Muscle of back (tissue), 11 donors: ENCODE results near the gene MEGF9. TPM values are rescaled to one million over a fixed set of nuclear protein-coding genes. Genes with fewer than 3 reads are reported as not detected.
"Not testable (repeated sequence)": the region's sequence is repeated elsewhere in the genome, so short reads cannot be mapped to it uniquely, and the experiment has no call there.

Experiments used
- DNase-seq, 3 donors: peaks; one replicate each; pipeline versions ENCODE4 v3.0.0 to v3.0.0-alpha.2; 2013
- polyA plus RNA-seq, 10 donors: library from polyadenylated mRNA; unstranded; fragments of 120-200 nt; gene quantifications; one replicate each; pipeline ENCODE4 v1.2.1, GENCODE V29; 2013; ENCODE audit not compliant: insufficient read length in 10 of 10

Gene MEGF9
- polyA plus RNA-seq, 10 donors, result 5.5 to 12.1 (median 7.6) TPM

DNA sequence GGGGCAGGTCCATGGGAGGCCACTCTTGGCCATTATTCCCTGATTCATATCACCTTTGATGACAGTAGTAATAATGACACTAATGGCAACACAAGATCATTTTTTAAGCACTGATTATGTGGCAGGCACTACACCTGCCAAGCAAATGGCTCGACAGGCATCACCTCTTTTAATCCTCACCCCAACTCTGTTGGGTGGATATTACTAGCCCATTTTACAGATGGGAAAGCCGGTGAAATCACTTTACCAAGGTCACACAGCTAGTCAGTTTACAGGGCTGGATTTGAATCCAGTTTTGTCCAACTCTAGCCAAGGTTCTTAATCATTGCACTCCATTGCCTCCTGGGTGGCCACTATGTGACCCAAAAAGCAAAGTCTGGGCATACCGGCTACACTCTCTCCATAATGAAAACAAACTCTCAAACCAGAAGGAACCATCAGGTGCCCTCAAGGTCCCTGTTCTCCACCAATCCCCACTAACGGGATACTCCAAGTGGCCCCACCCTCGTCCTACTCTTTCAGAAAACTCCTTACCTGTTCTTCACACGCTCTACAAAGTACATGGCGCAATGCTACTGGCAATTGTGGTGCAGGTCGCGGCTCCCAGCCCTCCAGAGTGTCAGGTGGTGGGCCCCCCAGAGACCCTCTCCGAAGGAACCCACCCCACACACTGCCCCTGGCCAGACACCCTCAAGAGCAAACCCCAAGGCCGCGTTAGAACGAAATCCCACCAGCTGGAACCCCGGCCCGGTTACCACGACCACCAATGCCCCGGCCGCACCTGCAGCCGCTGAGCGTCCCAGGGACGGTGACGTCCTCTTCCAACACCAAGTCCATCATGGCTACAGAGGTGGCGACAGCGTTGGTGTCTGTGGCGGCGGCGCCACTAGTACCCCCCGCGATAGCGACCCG is 134.9 kb downstream of the MEGF9 start:
- peak in 1 of 3 donors; percentile 26 for DNase-seq

DNA sequence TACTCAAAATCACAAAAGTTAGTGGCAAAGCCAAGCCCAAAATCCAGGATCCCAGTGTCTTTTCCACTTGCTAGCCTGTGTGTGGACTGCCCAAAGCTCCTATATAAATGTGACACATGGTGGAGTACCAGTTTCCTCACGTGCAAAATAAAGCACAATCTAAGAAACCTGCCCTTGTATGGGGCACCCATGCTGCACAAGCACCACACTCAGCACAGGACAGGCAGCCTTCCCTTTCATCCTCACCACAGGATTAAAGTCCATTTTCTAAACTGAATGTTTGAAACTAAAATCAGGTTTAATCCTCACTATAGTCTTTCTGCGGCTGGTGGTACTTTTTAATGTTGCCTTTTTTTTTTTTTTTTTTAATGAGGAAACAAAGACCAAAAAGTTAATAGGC is 139.8 kb downstream of the MEGF9 start:
- DNase-seq, result no peak

DNA sequence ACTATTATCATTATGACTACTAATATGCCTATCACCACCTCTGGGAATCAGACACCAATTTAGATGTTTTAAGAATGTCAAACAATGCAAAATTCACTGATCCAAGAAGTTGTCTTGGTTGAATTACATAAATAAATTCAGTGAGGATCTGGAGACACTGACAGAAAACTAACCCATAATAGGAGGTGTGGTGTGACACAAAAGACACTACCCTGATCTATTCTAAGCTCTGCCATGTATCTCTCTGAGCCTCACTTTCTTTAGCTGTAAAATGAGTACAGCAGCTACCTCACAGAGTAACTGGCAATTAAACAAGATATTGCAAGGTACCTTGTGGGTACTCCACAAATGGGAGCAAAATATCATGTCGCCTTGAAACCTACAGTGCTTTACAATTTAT is 141.8 kb downstream of the MEGF9 start:
- no peak for DNase-seq

DNA sequence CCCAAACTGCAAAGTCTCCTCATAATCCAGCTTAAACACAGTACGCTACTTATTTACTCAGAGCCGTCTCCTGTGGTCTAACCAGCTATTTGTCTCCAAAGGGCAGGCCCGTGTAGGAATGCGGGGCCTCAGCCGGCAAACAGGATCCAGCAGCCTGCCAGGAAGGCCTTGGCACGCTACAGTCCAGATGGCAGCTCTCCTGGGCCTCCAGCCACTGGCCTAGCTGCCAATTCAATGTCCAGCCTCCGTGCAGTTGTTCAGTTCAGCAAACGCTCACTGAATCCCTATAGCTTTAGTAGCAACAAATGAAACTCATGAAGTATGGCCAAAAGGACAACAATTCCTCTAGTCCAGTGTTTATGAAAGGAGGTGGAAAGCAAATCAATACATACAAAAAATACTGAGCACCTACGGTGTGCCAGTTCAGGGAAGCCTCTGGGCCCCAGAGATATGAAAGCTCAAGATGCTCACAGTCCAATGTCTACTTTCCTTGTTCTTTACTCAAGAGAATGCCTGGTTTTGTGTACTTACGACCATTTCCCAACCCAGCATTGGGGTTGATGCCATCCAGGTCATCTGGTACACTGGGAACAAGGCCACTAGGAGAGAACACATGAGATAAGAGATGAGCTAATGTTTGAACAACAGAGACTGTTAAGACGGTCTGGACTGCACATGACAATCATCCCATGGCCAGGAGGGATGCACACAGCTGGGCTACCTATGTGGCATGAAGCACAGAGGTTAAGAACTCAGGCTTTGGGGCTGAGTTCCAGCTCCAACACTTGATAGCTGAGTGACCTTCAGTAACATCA is 142.6 kb downstream of the MEGF9 start:
- DNase-seq, result peak; percentile 64 to 71 (median 65)

DNA sequence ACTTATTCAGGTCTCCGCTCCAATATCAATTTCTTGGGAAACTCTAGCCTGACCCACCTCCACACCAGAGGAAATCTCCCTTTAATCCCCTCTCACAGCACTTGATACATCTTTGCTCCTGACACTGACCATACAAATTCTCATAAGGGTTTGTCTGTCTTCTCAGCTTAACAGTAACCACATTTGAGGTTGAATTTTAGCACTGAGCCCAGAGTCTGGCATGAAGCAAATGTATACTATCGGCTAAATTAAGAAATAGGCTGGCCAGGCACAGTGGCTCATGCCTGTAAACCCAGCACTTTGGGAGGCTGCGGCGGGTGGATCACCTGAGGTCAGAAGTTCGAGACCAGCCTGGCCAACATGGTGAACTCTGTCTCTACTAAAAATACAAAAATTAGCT is 144.0 kb downstream of the MEGF9 start:
- DNase-seq, result no peak

DNA sequence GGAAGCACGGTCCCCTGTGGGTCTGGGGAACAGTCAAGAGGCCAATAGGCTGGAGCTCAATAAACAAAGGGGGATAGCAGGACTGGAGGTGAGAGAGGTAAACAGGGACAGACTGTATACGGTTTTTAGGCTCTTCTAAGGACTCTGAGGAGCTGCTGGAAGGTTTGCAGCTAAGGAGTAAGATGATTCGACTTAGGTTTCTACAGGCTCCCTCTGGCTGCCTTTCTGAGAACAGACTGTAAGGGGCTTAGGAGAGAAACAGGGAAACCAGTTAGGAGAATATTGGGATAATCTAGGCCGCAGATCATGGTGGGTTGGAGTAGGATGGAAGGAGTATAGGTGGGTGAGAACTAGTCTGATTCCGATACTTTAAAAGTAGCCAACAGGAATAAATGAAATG is 144.7 kb downstream of the MEGF9 start:
- DNase-seq, result no peak

DNA sequence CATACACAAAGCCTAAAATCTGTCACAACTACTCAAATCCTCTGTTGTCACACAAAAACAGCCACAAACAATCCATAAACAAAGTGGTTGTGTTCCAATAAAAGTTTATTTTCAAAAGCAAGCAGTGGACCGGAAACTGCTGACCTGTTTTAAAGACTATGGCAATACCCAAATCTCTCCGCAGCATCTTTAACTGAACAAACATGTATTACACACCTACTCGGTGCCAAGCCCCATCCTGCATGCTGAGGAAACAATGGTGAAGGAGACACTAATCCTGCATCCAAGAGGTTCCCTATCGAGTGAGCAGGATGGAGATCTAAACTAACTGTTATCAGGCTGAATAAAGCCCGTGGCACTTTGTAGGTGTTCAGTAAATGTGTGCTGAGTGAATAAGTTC is 145.5 kb downstream of the MEGF9 start:
- no peak for DNase-seq

DNA sequence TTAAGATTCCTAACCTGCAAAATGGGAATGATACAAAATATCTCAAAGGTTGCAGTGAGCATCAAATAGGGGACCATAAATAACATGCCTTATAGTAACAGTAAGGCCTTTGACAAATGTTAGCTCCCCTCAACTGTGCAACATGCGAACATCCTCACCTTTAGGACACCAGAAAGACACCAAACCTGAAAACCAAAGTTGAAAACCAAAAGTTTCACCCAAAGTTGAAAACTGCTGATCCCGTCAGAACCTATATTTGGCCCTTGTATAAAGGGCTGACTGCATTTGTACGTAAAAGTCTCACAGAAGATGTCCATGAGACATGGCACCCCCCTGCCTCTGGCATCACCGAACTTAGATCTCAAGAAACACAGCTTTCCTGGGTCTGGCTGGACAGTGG is 146.4 kb downstream of the MEGF9 start:
- DNase-seq, result no peak

DNA sequence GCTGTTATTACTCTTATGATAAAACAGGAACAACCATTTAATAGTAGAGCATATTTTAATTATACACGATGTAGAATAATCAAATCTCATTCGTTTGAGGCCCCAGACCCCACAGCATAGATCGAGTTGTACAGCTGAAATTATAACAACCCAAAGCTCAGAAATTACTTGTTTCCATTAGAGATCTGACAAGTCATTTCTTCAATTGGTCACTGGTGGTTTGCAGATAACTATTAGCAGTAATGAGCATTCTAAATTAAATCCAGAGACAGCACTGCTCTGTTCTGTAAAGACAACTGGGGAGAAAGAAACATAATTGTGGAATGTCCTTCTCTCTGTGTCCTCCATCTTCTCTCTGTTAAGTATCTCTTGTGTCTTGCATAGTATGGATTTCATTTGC is 147.2 kb downstream of the MEGF9 start:
- DNase-seq, result no peak

DNA sequence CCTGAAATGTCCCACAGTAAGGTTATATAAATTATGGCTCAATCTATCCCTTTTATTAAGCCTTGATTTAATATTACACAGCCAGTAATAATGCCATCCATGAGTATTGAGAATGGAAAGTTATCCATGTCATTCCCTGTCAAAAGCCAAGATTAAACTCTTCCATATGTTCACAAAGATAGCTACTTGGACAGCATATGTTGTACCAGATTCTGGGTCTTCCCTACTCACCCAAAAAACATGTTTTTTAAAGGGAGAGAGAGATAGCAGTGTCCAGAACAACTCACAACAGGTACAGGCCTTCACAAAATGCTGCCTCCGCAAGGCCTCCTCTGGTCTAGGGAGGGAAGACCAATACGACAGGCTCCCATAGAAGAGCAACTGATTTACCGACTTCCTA is 149.7 kb downstream of the MEGF9 start:
- DNase-seq, result no peak

DNA sequence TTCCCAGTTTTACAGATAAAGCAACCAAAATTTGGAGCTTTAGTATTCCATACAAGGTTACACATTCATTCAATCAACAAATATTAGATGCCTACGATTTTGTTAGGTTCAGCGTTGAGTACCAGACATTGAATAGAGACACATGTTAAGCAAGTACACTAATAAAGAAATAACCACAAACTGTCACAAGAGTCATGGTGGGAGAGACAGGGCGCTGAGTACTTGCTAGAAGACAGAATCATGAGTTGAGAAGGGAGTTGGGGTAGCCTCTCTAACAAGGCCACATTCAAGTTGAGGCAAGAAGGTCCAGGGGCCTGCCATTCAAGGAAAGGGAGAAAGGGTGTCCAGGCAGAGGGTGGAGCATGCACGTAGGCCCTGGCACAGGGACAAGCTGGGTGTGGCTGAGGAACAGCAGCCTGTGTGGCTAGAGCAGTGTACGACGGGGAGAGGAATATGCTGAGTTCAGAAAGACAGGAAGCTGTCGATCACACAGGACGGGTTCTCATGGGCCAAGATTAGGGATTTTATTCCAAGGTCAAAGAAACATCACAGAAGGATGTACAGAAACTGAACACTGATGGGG is 151.3 kb downstream of the MEGF9 start:
- DNase-seq, result no peak

DNA sequence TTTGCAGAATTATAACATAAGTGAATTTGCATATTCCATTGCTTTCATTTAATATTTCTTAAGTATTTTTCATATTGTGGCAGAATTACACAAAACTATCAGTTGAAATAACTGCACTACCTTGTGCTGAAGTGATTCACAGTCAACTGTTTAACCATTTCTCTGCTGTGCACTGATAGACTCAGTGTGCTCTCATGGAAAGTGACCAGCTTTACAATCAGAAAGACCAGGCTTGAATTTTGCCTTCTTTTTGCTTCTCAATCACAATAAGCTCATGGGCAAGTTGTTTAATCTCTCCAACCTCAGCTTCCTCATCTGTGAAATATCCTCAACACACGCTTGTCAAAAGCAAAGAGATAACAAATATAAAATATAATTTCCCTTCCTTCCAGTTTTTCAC is 152.6 kb downstream of the MEGF9 start:
- no peak for DNase-seq

DNA sequence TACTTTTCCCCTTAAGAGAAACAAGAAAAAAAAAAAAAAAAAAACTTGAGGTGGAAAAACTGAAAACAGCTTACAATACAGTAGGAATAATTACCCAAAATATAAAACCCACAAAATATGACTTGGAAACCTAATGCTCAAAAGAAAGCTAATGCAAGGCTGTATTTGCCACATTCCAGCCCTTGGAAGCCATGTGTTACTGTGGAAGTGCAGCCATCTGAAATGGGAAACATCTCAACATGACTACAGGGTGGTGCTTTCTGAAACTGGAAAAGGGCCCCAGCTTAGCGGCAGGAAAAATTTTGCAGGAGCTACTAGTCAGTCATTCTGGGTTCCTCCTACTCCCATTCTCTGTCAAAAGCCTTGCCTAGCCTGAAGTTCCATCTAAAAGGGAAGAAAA is 154.7 kb downstream of the MEGF9 start:
- DNase-seq, result no peak

DNA sequence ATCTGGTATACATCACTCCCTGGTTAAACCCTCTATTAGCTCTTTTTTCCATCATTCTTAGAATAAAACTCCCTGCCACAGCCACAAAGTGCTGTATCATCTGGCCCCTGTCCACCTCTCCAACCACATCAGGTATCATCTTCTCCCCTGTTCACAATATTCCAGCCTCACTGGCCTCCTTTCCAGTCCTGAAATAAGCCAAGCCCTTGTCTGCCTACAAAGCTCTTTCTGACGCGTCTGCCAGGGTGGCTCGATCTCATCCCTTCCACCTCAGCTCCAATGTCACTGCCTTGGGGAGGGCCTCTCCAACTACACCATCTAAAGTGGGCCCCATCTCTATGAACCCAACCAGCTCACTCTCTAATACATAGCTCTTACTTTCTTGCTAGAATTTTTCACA is 155.8 kb downstream of the MEGF9 start:
- DNase-seq, result no peak

DNA sequence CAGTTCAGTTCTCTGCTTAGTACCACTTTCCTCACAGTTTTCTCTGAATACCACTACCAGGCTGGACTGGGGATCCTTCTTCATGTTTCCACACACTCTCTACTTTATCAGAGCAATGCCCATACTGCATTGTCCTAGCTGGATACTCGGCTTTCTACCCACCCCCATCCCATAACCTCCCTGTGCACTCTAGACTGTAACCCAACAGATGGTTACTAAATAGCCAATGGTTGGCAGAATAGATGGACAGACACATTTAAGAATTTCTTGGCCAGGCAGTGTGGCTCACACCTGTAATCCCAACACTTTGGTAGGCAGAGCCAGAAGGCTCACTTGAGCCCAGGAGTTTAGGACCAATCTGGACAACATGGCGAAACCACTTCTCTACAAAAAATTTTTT is 157.1 kb downstream of the MEGF9 start:
- DNase-seq, result no peak

DNA sequence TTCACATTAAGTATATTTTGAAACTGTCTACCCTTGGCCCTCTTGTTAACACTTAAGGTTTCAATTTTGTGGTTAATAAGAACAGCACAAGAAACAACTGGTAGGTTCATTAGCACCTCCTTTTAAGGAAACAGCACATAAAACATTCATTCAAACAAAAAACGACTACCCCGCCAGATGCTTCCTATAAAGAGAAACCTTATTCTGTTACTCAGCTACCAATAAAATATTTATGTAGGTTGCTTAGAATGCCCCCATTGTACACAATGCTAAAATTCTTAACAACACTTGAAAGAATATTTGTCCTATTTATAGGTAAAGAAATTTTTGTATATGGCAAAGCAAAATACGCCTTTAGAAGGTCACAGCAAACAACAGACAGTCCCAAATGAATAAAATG is 157.5 kb downstream of the MEGF9 start:
- DNase-seq, result no peak

DNA sequence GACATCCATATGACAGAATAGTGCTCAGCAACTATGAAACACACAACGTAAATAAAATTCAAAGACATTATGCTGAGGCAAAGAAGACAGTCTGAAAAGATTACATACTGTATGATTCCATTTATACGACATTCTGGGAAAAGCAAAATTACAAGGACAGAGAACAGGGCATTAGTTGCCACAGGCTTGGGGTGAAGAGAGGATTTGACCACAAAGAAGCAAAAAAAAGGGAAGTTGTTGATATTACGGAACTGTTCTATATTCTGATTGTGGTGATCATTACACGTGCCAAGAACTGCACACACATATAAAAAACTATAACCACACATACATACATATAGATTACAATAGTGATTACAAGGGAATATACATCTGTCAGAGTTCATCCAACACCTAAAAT is 158.4 kb downstream of the MEGF9 start:
- no peak for DNase-seq

DNA sequence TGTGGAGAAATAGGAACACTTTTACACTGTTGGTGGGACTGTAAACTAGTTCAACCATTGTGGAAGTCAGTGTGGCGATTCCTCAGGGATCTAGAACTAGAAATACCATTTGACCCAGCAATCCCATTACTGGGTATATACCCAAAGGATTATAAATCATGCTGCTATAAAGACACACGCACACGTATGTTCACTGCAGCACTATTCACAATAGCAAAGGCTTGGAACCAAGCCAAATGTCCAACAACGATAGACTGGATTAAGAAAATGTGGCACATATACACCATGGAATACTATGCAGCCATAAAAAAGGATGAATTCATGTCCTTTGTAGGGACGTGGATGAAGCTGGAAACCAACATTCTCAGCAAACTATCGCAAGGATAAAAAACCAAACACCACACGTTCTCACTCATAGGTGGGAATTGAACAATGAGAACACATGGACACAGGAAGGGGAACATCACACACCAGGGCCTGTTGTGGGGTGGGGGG is 162.0 kb downstream of the MEGF9 start:
- DNase-seq, result not testable (repeated sequence)
